Pancreas (tissue), 10 donors: ENCODE data around the gene MPND. TPM values are rescaled to one million over a fixed set of nuclear protein-coding genes. Genes with fewer than 3 reads are reported as not detected.

Experiments
- ATAC-seq, 4 donors: fragments of 200-7000 bp; cut with Tn5 transposase; one replicate each; pipeline versions ENCODE4 v1.8.0 to v1.9.1; 2020; ENCODE audit warnings: mild to moderate bottlenecking in 4 of 4, moderate library complexity in 4 of 4
- DNase-seq, 6 donors: peaks; one replicate each; pipeline ENCODE4 v3.0.0-alpha.2; 2020
- FAIRE-seq: peaks from 2 replicates; lab custom pipeline; 2012; peaks lifted over from hg19 to GRCh38; lab: Jason Lieb, UNC
- H3K27ac ChIP-seq, 4 donors: fragments of 200-600 bp; sonication (generic); 1 replicate in 3 of 4; 2 replicates in 1 of 4; pipeline versions ENCODE4 v1.5.0 to v1.8.0; 2020
- H3K27me3 ChIP-seq, 4 donors: fragments of 200-600 bp; one replicate each; pipeline ENCODE4 v1.8.0; 2021
- H3K36me3 ChIP-seq, 3 donors: fragments of 200-600 bp; sonication (generic) in 1 of 3; one replicate each; pipeline versions ENCODE4 v1.5.0 to v1.8.0; 2020 to 2021
- H3K4me1 ChIP-seq, 3 donors: fragments of 200-600 bp; one replicate each; pipeline ENCODE4 v1.8.0; 2021
- H3K4me3 ChIP-seq, 4 donors: fragments of 200-600 bp; sonication (generic) in 2 of 4; one replicate each; pipeline versions ENCODE4 v1.5.0 to v1.8.0; 2020 to 2021
- H3K9me3 ChIP-seq, 4 donors: fragments of 200-600 bp; one replicate each; pipeline ENCODE4 v1.8.0; 2021
- WGBS, 2 donors: extraction: QIAGEN DNeasy Blood & Tissue Kit; methylation state at CpG; one replicate each; pipeline ENCODE4 v1.1.7; 2013; 5-methylcytosine and 5-hydroxymethylcytosine counted together
- intact Hi-C, 3 donors: fragments of 100-400 bp; cut with DNase I; formaldehyde crosslinking; loops; one replicate each; pipeline versions ENCODE4 v1.11.1 to v1.14.2; 2022
- polyA plus RNA-seq, 2 donors: library from polyadenylated mRNA; stranded (reverse); fragments of 200-250 nt; gene quantifications; one replicate each; pipeline ENCODE4 v1.2.3, GENCODE V29; 2013
- total RNA-seq, 6 donors: library from RNA; stranded (reverse); fragmentation: NEBNext Ultra II Directional in 4 of 6; extraction: Animal tissue kit (Norgen Biotek cat#: 25700) in 4 of 6; gene quantifications; one replicate each; pipeline versions ENCODE4 v1.2.1 to v1.2.4, GENCODE V29; 2021 to 2023
- TF ChIP-seq, protein P1 (sequence below), 4 donors: fragments of 200-600 bp; sonication (generic) in 3 of 4; IDR thresholded peaks; one replicate each; pipeline versions ENCODE4 v1.5.0 to v1.8.0; 2021; ENCODE audit warnings: antibody characterized with exemption in 4 of 4
- donor health status: healthy with polysubstance abuse.
- donor health status: DM: no; HTN: no; CAD: no; lungs with moderate emphysema.
- donor health status: DM: no; HTN: no; CAD: no.
- donor health status: control.
- donor health status: control.
- donor health status: Bipolar disorder and iron deficiency.
- donor health status: DM: yes; HTN: yes; CAD: no.
- donor health status: DM: no; HTN: no; CAD: no.
- donor health status: DM: no; HTN: no; CAD: no.
- donor health status: DM: yes; HTN: yes; CAD: no.

MPND gene
- total and polyA plus RNA-seq, 8 donors: 11.8 to 20.0 (median 16.2) TPM

- Histone ChIP-seq H3K27ac (peak overlapping the region in 2 of 4 donors; percentile 42 to 62), H3K27me3 (no peaks in the 10 kb centered on the region), H3K36me3 (peaks cover 0 to 5% (median 0%) of the 10 kb centered on the region in 3 donors), H3K4me3 (peak overlapping the region in 1 of 4 donors; percentile 28), H3K9me3 (no peaks in the 10 kb centered on the region), H3K4me1 (peaks cover 17 to 42% (median 34%) of the 10 kb centered on the region in 3 donors)
- FAIRE-seq (no peak), DNase-seq (peak in 2 of 6 donors; percentile 10 to 78), ATAC-seq (peak in 3 of 4 donors; percentile 37 to 59 (median 58))
- WGBS, 2 donors: 61 to 65% methylated on average over 20 to 21 of the region's 21 CpGs
- TF ChIP-seq, protein P1, sequence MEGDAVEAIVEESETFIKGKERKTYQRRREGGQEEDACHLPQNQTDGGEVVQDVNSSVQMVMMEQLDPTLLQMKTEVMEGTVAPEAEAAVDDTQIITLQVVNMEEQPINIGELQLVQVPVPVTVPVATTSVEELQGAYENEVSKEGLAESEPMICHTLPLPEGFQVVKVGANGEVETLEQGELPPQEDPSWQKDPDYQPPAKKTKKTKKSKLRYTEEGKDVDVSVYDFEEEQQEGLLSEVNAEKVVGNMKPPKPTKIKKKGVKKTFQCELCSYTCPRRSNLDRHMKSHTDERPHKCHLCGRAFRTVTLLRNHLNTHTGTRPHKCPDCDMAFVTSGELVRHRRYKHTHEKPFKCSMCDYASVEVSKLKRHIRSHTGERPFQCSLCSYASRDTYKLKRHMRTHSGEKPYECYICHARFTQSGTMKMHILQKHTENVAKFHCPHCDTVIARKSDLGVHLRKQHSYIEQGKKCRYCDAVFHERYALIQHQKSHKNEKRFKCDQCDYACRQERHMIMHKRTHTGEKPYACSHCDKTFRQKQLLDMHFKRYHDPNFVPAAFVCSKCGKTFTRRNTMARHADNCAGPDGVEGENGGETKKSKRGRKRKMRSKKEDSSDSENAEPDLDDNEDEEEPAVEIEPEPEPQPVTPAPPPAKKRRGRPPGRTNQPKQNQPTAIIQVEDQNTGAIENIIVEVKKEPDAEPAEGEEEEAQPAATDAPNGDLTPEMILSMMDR (IDR thresholded peaks at IDR 0.05): no peak
- intact Hi-C loops: no loop called here
These were observed 26.5 kb downstream of the MPND start for GRCh38 chr19:4369888-4370260.

- H3K4me1 ChIP-seq: peaks cover 24 to 48% (median 40%) of the 10 kb centered on the region in 3 donors
- intact Hi-C loops: no loop called here
- no peaks in the 10 kb centered on the region for H3K9me3 ChIP-seq
- ATAC-seq: no peak
- H3K27me3 ChIP-seq: no peaks in the 10 kb centered on the region
- no peak overlapping the region for H3K4me3 ChIP-seq
- WGBS, 2 donors: 77 to 78% methylated on average over 15 of the region's 15 CpGs
- no peak overlapping the region for H3K27ac ChIP-seq
- TF ChIP-seq, protein P1 (IDR thresholded peaks at IDR 0.05): no peak
- peak in 1 of 6 donors; percentile 4 for DNase-seq
- no peak for FAIRE-seq
- no peaks in the 10 kb centered on the region for H3K36me3 ChIP-seq
These were observed 27.2 kb downstream of the MPND start for GRCh38 chr19:4370418-4371041.

GRCh38 chr19:4371247-4372164, 28.1 kb downstream of the MPND start:
- Histone ChIP-seq H3K9me3 (no peaks in the 10 kb centered on the region), H3K4me1 (peaks cover 34 to 58% (median 50%) of the 10 kb centered on the region in 3 donors), H3K27me3 (no peaks in the 10 kb centered on the region), H3K27ac (no peak overlapping the region), H3K4me3 (no peak overlapping the region), H3K36me3 (no peaks in the 10 kb centered on the region)
- FAIRE-seq (no peak), ATAC-seq (peak in 2 of 4 donors; percentile 7 to 19), DNase-seq (peak in 2 of 6 donors; percentile 42 to 59)
- TF ChIP-seq, protein P1 (IDR thresholded peaks at IDR 0.05): no peak
- intact Hi-C loops: no loop called here
- WGBS, 2 donors: 55 to 63% methylated on average over 31 of the region's 31 CpGs

GRCh38 chr19:4372165-4373012, 29.0 kb downstream of the MPND start:
- no peaks in the 10 kb centered on the region for H3K36me3 ChIP-seq
- H3K27me3 ChIP-seq: no peaks in the 10 kb centered on the region
- FAIRE-seq (no peak), ATAC-seq (no peak), DNase-seq (peak in 1 of 6 donors; percentile 8)
- no peaks in the 10 kb centered on the region for H3K9me3 ChIP-seq
- H3K4me1 ChIP-seq: peaks cover 43 to 67% (median 59%) of the 10 kb centered on the region in 3 donors
- 83 to 87% methylated on average over 22 of the region's 22 CpGs for WGBS, 2 donors
- TF ChIP-seq, protein P1 (IDR thresholded peaks at IDR 0.05): no peak
- H3K4me3 ChIP-seq: no peak overlapping the region
- H3K27ac ChIP-seq: no peak overlapping the region
- intact Hi-C loops: no loop called here
